Astrocyte of the hippocampus (primary cell): ENCODE measurements around the gene GPHA2.
A peak's percentile ranks its signal among the peaks of the same experiment; 100 is the strongest.

ENCODE experiments used
- DNase-seq: peaks from one replicate; pipeline ENCODE4 v3.0.0; 2011; ENCODE audit warnings: low read depth, low spot score

Gene GPHA2

GRCh38 chr11:64891215-64891848 lies 44.4 kb downstream of the GPHA2 start:
- DNase-seq = no peak

GRCh38 chr11:64890522-64890939 lies 45.2 kb downstream of the GPHA2 start:
- no peak for DNase-seq

GRCh38 chr11:64888729-64889511 lies 46.8 kb downstream of the GPHA2 start:
- DNase-seq = no peak

DNA sequence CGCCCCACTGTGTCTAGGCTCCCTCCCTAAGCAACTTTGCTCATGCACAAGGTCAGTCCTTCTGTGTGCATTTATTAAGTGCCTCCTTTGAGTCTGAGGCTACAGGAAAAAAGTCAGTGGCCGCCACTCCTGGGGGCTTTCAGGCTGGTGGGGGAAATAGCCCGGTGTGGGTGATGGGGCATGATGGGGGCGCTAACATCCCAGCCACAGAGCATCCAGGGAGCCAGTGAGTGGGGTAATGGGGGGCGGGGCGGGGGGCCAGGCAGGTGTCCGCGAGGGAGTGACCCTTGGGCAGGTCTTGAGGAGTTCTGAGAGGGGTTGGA lies 47.3 kb downstream of the GPHA2 start:
- DNase-seq = no peak

- peak; percentile 85 for DNase-seq
These were observed 47.8 kb downstream of the GPHA2 start for GRCh38 chr11:64887757-64888405.

GRCh38 chr11:64887234-64887756 lies 48.4 kb downstream of the GPHA2 start:
- no peak for DNase-seq

DNA sequence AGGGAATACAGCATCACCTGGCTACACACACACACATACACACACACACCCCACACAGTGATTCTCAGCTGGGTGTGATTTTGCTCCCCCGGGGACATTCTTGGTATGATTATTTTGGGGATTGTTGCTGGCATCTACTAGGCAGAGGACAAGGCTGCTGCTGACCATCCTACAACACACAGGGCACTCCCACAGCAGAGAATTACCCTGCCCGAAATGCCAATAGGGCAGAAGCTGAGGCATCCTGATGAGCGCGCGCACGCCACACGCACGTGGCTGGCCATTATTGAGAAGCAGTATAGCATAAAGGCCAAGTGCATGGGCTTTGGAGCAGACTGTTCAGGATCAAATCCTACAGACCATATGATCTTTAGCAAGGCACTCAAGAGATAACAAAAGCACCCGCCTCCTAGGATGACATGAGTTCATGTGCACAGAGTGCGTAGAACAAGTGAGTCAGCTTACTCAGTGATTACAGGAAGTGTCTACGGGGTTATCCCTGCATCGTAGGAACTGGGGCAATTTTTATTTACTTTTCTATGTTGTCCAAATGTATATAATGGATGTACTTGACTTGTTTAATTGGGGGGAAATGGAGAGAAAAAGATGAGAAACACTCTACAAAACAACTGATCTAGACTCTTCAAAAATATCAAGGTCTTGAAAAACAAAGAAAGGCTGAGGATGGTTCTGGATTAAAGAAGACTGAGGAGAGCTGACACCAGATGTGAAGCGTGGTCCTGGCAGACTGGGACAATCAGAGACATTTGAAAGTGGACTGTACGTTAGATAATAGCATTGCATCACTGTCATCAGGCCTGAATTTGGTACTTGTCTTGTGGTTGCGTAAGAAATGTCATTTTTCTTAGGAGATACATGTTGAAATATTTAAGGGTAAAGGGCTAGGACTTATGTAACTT lies 50.1 kb downstream of the GPHA2 start:
- DNase-seq = no peak
